Kidney epithelial cell (primary cell): ENCODE data around the gene CXCL14. TPM values are rescaled to one million over a fixed set of nuclear protein-coding genes. Genes with fewer than 3 reads are reported as not detected.

Experiments used
- DNase-seq: peaks from one replicate; pipeline ENCODE4 v3.0.0-alpha.2; 2010; ENCODE audit warnings: low read depth
- H3K27me3 ChIP-seq: 2 replicates; pipeline ENCODE4 v1.6.0; 2011; ENCODE audit warnings: low read length; ENCODE audit not compliant: control insufficient read depth, insufficient read depth
- H3K36me3 ChIP-seq: 2 replicates; pipeline ENCODE4 v1.5.1; 2011; ENCODE audit warnings: low read length; ENCODE audit not compliant: control insufficient read depth, insufficient read depth
- H3K4me3 ChIP-seq: 2 replicates; pipeline ENCODE4 v1.5.1; 2011; ENCODE audit warnings: low read depth, mild to moderate bottlenecking, control low read depth, low read length
- total RNA-seq: library from RNA; depleted of rRNA; stranded (reverse); fragments of >200 nt; gene quantifications from 2 replicates; pipeline ENCODE4 v1.2.3, GENCODE V29; 2015
- TF ChIP-seq, protein P1 (sequence below): IDR thresholded peaks from 2 replicates; pipeline ENCODE4 v1.5.1; 2011; ENCODE audit warnings: mild to moderate bottlenecking, moderate library complexity, low read length, control low read depth, inconsistent platforms; ENCODE audit not compliant: insufficient read depth, poor library complexity, severe bottlenecking

The CXCL14 gene
- total RNA-seq, 1 donor from 2014 or later: not detected

DNA sequence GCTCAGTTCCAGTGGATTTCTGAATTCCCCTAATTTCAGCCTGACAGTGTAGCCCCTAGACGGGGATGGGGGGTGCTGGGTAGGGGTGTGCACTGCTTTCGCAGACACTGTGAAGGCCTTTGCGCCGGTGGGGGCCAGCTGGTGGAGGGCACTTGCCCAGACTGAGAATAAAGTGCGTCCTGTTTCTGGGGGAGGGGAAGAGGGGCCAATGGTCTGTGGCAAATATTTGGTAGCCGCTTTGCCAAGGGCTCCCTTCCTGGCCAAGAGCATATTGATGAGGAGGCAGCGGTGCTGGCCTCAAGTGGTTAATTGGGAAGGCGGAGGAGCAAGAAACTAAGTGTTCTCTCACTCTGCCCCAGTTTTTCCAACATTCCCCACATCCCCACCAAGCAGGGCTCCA, 1.4 kb downstream of the CXCL14 start:
- H3K4me3 ChIP-seq: no peak overlapping the region

GRCh38 chr5:135576075-135576599, 2.7 kb downstream of the CXCL14 start:
- Histone ChIP-seq H3K4me3 (no peak overlapping the region), H3K36me3 (no peaks in the 10 kb centered on the region), H3K27me3 (peaks cover 29% of the 10 kb centered on the region)
- TF ChIP-seq, protein P1, sequence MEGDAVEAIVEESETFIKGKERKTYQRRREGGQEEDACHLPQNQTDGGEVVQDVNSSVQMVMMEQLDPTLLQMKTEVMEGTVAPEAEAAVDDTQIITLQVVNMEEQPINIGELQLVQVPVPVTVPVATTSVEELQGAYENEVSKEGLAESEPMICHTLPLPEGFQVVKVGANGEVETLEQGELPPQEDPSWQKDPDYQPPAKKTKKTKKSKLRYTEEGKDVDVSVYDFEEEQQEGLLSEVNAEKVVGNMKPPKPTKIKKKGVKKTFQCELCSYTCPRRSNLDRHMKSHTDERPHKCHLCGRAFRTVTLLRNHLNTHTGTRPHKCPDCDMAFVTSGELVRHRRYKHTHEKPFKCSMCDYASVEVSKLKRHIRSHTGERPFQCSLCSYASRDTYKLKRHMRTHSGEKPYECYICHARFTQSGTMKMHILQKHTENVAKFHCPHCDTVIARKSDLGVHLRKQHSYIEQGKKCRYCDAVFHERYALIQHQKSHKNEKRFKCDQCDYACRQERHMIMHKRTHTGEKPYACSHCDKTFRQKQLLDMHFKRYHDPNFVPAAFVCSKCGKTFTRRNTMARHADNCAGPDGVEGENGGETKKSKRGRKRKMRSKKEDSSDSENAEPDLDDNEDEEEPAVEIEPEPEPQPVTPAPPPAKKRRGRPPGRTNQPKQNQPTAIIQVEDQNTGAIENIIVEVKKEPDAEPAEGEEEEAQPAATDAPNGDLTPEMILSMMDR: no peak
- no peak for DNase-seq

More for the DNA sequence above, 1.4 kb downstream of the CXCL14 start:
- TF ChIP-seq, protein P1: no peak
- no peaks in the 10 kb centered on the region for H3K36me3 ChIP-seq
- no peak for DNase-seq
- peaks cover 36% of the 10 kb centered on the region for H3K27me3 ChIP-seq

- no peaks in the 10 kb centered on the region for H3K36me3 ChIP-seq
- DNase-seq: no peak
- H3K4me3 ChIP-seq: no peak overlapping the region
- peaks cover 25% of the 10 kb centered on the region for H3K27me3 ChIP-seq
- TF ChIP-seq, protein P1: no peak
Observed at GRCh38 chr5:135574493-135574892, 4.3 kb downstream of the CXCL14 start.

- H3K36me3 ChIP-seq: no peaks in the 10 kb centered on the region
- H3K4me3 ChIP-seq: no peak overlapping the region
- TF ChIP-seq, protein P1: no peak
- DNase-seq: no peak
- H3K27me3 ChIP-seq: peaks cover 3% of the 10 kb centered on the region
Observed at GRCh38 chr5:135571902-135572301, 6.9 kb downstream of the CXCL14 start.

GRCh38 chr5:135571066-135571609, 7.7 kb downstream of the CXCL14 start:
- Histone ChIP-seq H3K36me3 (no peaks in the 10 kb centered on the region), H3K4me3 (no peak overlapping the region), H3K27me3 (peaks cover 6% of the 10 kb centered on the region)
- TF ChIP-seq, protein P1: no peak
- DNase-seq: no peak

DNA sequence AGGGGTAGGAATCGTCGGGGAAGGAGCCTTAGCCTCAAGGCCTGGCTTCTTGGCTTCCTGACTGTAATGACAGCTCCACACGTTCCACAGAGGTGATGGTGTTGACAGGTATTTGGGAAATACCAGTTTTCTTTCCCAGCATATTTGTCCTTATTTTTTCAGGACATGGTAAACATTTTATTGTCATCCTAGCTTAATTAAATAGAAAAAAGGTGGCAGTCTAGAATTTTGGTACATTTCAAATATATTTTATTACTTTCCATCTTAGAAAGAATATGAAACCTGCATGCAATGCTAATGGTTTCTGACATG, 8.4 kb downstream of the CXCL14 start:
- Histone ChIP-seq H3K4me3 (no peak overlapping the region), H3K36me3 (no peaks in the 10 kb centered on the region), H3K27me3 (peaks cover 8% of the 10 kb centered on the region)
- no peak for DNase-seq
- TF ChIP-seq, protein P1: no peak
